ENCODE results near the gene IL17RC.
"Not testable (repeated sequence)": the region's sequence is repeated elsewhere in the genome, so short reads cannot be mapped to it uniquely, and the experiment has no call there.

IL17RC gene

GRCh38 chr3:9886328-9886727, 30.6 kb upstream of the IL17RC start:
- no peak for DNase-seq (ENCODE audit: low read depth)
- TF ChIP-seq CTCF (conservative IDR thresholded peaks at IDR 0.05; ENCODE audit: low read length): no peak
- H3K4me3 ChIP-seq (ENCODE audit: low read length): no peak overlapping the region

GRCh38 chr3:9887480-9887879, 29.4 kb upstream of the IL17RC start:
- no peak for DNase-seq (ENCODE audit: low read depth)

GRCh38 chr3:9888540-9888939, 28.4 kb upstream of the IL17RC start:
- H3K4me3 ChIP-seq (ENCODE audit: low read length): no peak overlapping the region
- DNase-seq (ENCODE audit: low read depth): no peak
- TF ChIP-seq CTCF (conservative IDR thresholded peaks at IDR 0.05; ENCODE audit: low read length): no peak

More at GRCh38 chr3:9887480-9887879, 29.4 kb upstream of the IL17RC start:
- no peak overlapping the region for H3K4me3 ChIP-seq (ENCODE audit: low read length)
- no peak for TF ChIP-seq CTCF (conservative IDR thresholded peaks at IDR 0.05; ENCODE audit: low read length)

GRCh38 chr3:9889405-9889804, 27.5 kb upstream of the IL17RC start:
- no peak for DNase-seq (ENCODE audit: low read depth)
- no peak overlapping the region for H3K4me3 ChIP-seq (ENCODE audit: low read length)
- no peak for TF ChIP-seq CTCF (conservative IDR thresholded peaks at IDR 0.05; ENCODE audit: low read length)

GRCh38 chr3:9890249-9891071, 26.4 kb upstream of the IL17RC start, which contains the start of gene JAGN1:
Gene JAGN1 (plus strand): TSS chr3:9890610. CDS start chr3:9890723, 113 bp downstream.
- peak; percentile 85 for DNase-seq (ENCODE audit: low read depth)
- TF ChIP-seq CTCF (conservative IDR thresholded peaks at IDR 0.05; ENCODE audit: low read length): no peak
- H3K4me3 ChIP-seq (ENCODE audit: low read length): peak within 1 kb of the TSS; percentile 88

GRCh38 chr3:9891072-9891622, 25.8 kb upstream of the IL17RC start:
- TF ChIP-seq CTCF (conservative IDR thresholded peaks at IDR 0.05; ENCODE audit: low read length): no peak
- peak overlapping the region; percentile 88 for H3K4me3 ChIP-seq (ENCODE audit: low read length)
- no peak for DNase-seq (ENCODE audit: low read depth)

- TF ChIP-seq CTCF (conservative IDR thresholded peaks at IDR 0.05; ENCODE audit: low read length): no peak
These were observed 23.2 kb upstream of the IL17RC start for GRCh38 chr3:9893739-9894138.

GRCh38 chr3:9895715-9896114, 21.2 kb upstream of the IL17RC start:
- not testable (repeated sequence) for H3K4me3 ChIP-seq (ENCODE audit: low read length); DNase-seq (ENCODE audit: low read depth)

More at GRCh38 chr3:9893739-9894138, 23.2 kb upstream of the IL17RC start:
- no peak for DNase-seq (ENCODE audit: low read depth)
- H3K4me3 ChIP-seq (ENCODE audit: low read length): no peak overlapping the region

GRCh38 chr3:9896755-9897407, 20.0 kb upstream of the IL17RC start:
- H3K4me3 ChIP-seq (ENCODE audit: low read length); DNase-seq (ENCODE audit: low read depth): not testable (repeated sequence)
